Karpas-422 (cell line): ENCODE results near the gene UGGT1. TPM values are rescaled to one million over a fixed set of nuclear protein-coding genes. Genes with fewer than 3 reads are reported as not detected.

ENCODE experiments used
- DNase-seq: peaks from one replicate; pipeline ENCODE4 v3.0.0-alpha.2; 2015
- H2AFZ ChIP-seq: fragments of 200-600 bp; sonication (generic); 2 replicates; pipeline ENCODE4 v1.6.1; 2014; ENCODE audit warnings: antibody characterized with exemption, low read length, mixed read lengths
- H3K27ac ChIP-seq: fragments of 200-600 bp; sonication (generic); 2 replicates; pipeline ENCODE4 v1.5.1; 2014; ENCODE audit warnings: mild to moderate bottlenecking, low read length, moderate library complexity
- H3K27me3 ChIP-seq: fragments of 200-600 bp; sonication (generic); 2 replicates; pipeline ENCODE4 v1.6.1; 2014; ENCODE audit warnings: low read length, mixed read lengths
- H3K36me3 ChIP-seq: fragments of 200-600 bp; sonication (generic); 2 replicates; pipeline ENCODE4 v1.6.1; 2014; ENCODE audit warnings: low read length, mixed read lengths; ENCODE audit not compliant: insufficient read depth
- H3K4me1 ChIP-seq: fragments of 200-600 bp; sonication (generic); 2 replicates; pipeline ENCODE4 v1.6.1; 2014; ENCODE audit warnings: mild to moderate bottlenecking, low read length, mixed read lengths
- H3K4me2 ChIP-seq: fragments of 200-600 bp; sonication (generic); 2 replicates; pipeline ENCODE4 v1.6.1; 2014; ENCODE audit warnings: low read length, low read depth, mild to moderate bottlenecking; ENCODE audit not compliant: poor library complexity, severe bottlenecking
- H3K4me3 ChIP-seq: fragments of 200-600 bp; sonication (generic); 2 replicates; pipeline ENCODE4 v1.5.1; 2014; ENCODE audit warnings: mild to moderate bottlenecking, antibody characterized with exemption, low read length, mixed read lengths
- H3K79me2 ChIP-seq: fragments of 200-600 bp; sonication (generic); 2 replicates; pipeline ENCODE4 v1.6.1; 2014; ENCODE audit warnings: mild to moderate bottlenecking, low read length, mixed read lengths
- H3K9ac ChIP-seq: fragments of 200-600 bp; sonication (generic); 2 replicates; pipeline ENCODE4 v1.6.0; 2014; ENCODE audit warnings: low read length
- H3K9me2 ChIP-seq: fragments of 200-600 bp; sonication (generic), shearing (Covaris generic); replicated peaks from 2 replicates; pipeline ENCODE4 v1.6.0; 2014; ENCODE audit warnings: mild to moderate bottlenecking, low read length, moderate library complexity; ENCODE audit not compliant: insufficient read depth
- H3K9me3 ChIP-seq: fragments of 300-700, 200-600 bp; sonication (generic); 2 replicates; pipeline ENCODE4 v1.6.1; 2014; ENCODE audit warnings: low read length, mixed read lengths
- H4K20me1 ChIP-seq: fragments of 200-600 bp; sonication (generic); 2 replicates; pipeline ENCODE4 v1.6.1; 2014; ENCODE audit warnings: mild to moderate bottlenecking, antibody characterized with exemption, low read length, low read depth; ENCODE audit not compliant: insufficient read depth
- total RNA-seq: library from RNA; depleted of rRNA; stranded (reverse); fragments of >200 nt; shearing (Covaris generic); gene quantifications from 2 replicates; pipeline ENCODE4 v1.2.3, GENCODE V29; 2014; ENCODE audit warnings: low replicate concordance

Gene UGGT1
- total RNA-seq, 1 experiment from 2014 or later, result 59.3 TPM

DNA sequence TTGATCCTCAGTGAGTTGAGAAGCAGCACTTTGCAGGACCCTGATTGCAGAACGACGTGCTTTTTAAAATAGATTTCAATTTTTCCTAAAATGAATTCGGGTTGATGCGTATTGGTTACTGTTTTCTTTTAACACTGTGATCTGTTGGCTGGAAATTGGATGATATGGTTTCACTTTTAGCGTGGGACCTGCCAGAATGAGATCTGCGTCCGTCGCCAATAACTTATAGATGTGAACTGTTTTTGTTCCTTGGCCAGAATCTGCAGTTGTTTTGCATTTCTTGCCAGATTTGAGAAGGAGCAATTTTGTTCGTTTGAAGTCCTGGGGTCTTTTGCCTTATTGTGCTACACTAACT is 703 bp downstream of the UGGT1 start:
- H3K36me3 ChIP-seq, result peaks cover 7% of the 10 kb centered on the region; the same call in 1 of the 2 replicates
- H3K79me2 ChIP-seq, result peaks cover 56% of the 10 kb centered on the region
- H3K9me2 ChIP-seq, result no peaks in the 10 kb centered on the region
- H3K27ac ChIP-seq, result peak overlapping the region; percentile 53
- H3K9ac ChIP-seq, result peak overlapping the region; percentile 94
- peak overlapping the region; percentile 85 for H3K4me3 ChIP-seq
- no peaks in the 10 kb centered on the region for H3K27me3 ChIP-seq
- H3K9me3 ChIP-seq, result no peaks in the 10 kb centered on the region
- H3K4me1 ChIP-seq, result peaks cover 40% of the 10 kb centered on the region
- H3K4me2 ChIP-seq, result peak overlapping the region; percentile 86
- H2AFZ ChIP-seq, result no peak overlapping the region
- peak; percentile 64 for DNase-seq
- no peaks in the 10 kb centered on the region for H4K20me1 ChIP-seq

DNA sequence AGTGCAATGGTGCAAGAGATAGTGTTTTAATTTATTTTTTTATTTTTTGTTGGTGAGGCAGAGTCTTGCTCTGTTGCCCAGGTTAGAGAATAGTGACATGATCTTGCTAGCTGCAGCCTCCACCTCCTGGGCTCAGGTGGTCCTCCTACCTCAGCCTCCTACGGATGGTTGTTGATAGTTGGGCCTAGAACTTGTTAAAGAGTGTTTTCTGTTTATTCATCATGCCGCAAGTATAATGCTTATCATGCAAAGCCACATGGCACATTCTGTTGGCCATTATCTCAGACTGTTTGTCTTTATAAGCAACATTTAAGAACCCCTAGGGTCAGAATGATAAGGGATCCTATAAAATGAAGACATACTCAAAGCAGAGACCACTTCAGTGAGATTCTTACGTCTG is 1.7 kb downstream of the UGGT1 start:
- Histone ChIP-seq H3K4me1 (peaks cover 34% of the 10 kb centered on the region), H3K9me2 (no peaks in the 10 kb centered on the region), H3K36me3 (peaks cover 14% of the 10 kb centered on the region; the same call in 1 of the 2 replicates), H3K4me3 (peak overlapping the region; percentile 85), H3K79me2 (peaks cover 66% of the 10 kb centered on the region), H3K9ac (peak overlapping the region; percentile 51), H4K20me1 (no peaks in the 10 kb centered on the region), H3K4me2 (peak overlapping the region; percentile 86), H2AFZ (no peak overlapping the region), H3K27ac (peak overlapping the region; percentile 53), H3K9me3 (no peaks in the 10 kb centered on the region), H3K27me3 (no peaks in the 10 kb centered on the region)
- no peak for DNase-seq

DNA sequence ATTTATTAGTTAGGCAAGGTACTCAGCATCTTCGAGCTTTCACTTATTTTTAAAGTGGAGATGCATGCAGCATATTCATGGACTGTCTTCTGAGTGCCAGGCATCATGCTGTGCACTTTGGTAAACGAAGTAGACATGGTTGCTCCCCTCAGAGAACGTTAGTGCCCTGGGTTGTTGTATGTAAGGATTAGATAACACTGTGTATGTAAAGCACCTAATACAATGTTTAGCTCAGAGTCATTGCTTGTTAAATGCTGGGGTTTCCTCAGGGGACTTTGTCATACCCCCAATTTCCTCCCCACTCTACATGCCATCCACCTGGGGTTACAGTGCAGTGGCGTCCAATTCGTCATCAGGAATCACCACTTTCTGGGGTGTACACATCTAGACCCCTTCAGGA is 2.8 kb downstream of the UGGT1 start:
- Histone ChIP-seq H3K4me3 (peak overlapping the region; percentile 85; the same call in 1 of the 2 replicates), H3K9me3 (no peaks in the 10 kb centered on the region), H3K4me2 (peak overlapping the region; percentile 86)

DNA sequence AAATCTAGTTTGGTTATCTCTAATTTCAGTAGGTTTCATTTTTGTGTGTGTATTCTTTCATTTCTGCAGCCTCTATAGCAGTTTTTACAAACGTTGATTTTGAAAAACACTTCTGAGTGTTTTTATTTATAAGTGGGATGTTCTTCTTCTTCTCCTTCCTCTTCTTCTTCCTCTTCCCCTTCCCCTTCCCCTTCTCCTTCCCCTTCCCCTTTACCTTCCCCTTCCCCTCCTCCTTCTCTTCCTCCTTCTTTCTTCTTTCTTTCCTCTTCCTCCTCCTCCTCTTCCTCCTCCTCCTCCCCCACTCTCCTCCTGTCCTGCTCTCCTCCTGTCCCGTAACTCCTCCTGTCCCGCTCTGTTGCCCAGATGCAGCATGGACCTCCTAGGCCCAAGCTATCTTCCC is 4.2 kb downstream of the UGGT1 start:
- peak overlapping the region; percentile 48; the same call in 1 of the 2 replicates for H3K27ac ChIP-seq
- no peak overlapping the region for H3K4me3 ChIP-seq
- peaks cover 91% of the 10 kb centered on the region for H3K79me2 ChIP-seq
- H3K36me3 ChIP-seq, result peaks cover 24% of the 10 kb centered on the region; the same call in 1 of the 2 replicates
- DNase-seq, result no peak
- peaks cover 30% of the 10 kb centered on the region for H3K4me1 ChIP-seq
- no peaks in the 10 kb centered on the region for H3K9me2 ChIP-seq
- H2AFZ ChIP-seq, result no peak overlapping the region
- no peaks in the 10 kb centered on the region for H3K27me3 ChIP-seq
- no peaks in the 10 kb centered on the region for H3K9me3 ChIP-seq
- no peaks in the 10 kb centered on the region for H4K20me1 ChIP-seq
- no peak overlapping the region for H3K9ac ChIP-seq
- no peak overlapping the region for H3K4me2 ChIP-seq

More for the DNA sequence above, 2.8 kb downstream of the UGGT1 start:
- peak overlapping the region; percentile 51 for H3K9ac ChIP-seq
- peak overlapping the region; percentile 53 for H3K27ac ChIP-seq
- peaks cover 19% of the 10 kb centered on the region; the same call in 1 of the 2 replicates for H3K36me3 ChIP-seq
- no peak for DNase-seq
- no peaks in the 10 kb centered on the region for H4K20me1 ChIP-seq
- peaks cover 34% of the 10 kb centered on the region for H3K4me1 ChIP-seq
- H3K27me3 ChIP-seq, result no peaks in the 10 kb centered on the region
- no peak overlapping the region for H2AFZ ChIP-seq
- peaks cover 77% of the 10 kb centered on the region for H3K79me2 ChIP-seq
- H3K9me2 ChIP-seq, result no peaks in the 10 kb centered on the region

- DNase-seq, result no peak
These were observed 12.4 kb downstream of the UGGT1 start for GRCh38 chr2:128103407-128103806.

GRCh38 chr2:128105072-128105471 is 14.1 kb downstream of the UGGT1 start:
- Histone ChIP-seq H3K79me2 (peaks cover 73% of the 10 kb centered on the region), H4K20me1 (no peaks in the 10 kb centered on the region), H3K9ac (no peak overlapping the region), H3K36me3 (peaks cover 41% of the 10 kb centered on the region), H3K4me2 (no peak overlapping the region), H3K4me1 (0 out of 2 replicates have a peak, but pooled peaks cover 4% of the 10 kb centered on the region), H3K4me3 (no peak overlapping the region), H2AFZ (no peak overlapping the region), H3K9me2 (no peaks in the 10 kb centered on the region), H3K9me3 (no peaks in the 10 kb centered on the region), H3K27me3 (no peaks in the 10 kb centered on the region), H3K27ac (no peak overlapping the region)
- no peak for DNase-seq

More at GRCh38 chr2:128103407-128103806, 12.4 kb downstream of the UGGT1 start:
- no peak overlapping the region for H3K4me2 ChIP-seq
- peaks cover 77% of the 10 kb centered on the region for H3K79me2 ChIP-seq
- peaks cover 33% of the 10 kb centered on the region; the same call in 1 of the 2 replicates for H3K36me3 ChIP-seq
- H3K9me3 ChIP-seq, result no peaks in the 10 kb centered on the region
- H3K4me1 ChIP-seq, result 0 out of 2 replicates have a peak, but pooled peaks cover 4% of the 10 kb centered on the region
- H3K27me3 ChIP-seq, result no peaks in the 10 kb centered on the region
- no peak overlapping the region for H2AFZ ChIP-seq
- no peak overlapping the region for H3K9ac ChIP-seq
- no peaks in the 10 kb centered on the region for H4K20me1 ChIP-seq
- H3K4me3 ChIP-seq, result no peak overlapping the region
- no peak overlapping the region for H3K27ac ChIP-seq
- H3K9me2 ChIP-seq, result no peaks in the 10 kb centered on the region

DNA sequence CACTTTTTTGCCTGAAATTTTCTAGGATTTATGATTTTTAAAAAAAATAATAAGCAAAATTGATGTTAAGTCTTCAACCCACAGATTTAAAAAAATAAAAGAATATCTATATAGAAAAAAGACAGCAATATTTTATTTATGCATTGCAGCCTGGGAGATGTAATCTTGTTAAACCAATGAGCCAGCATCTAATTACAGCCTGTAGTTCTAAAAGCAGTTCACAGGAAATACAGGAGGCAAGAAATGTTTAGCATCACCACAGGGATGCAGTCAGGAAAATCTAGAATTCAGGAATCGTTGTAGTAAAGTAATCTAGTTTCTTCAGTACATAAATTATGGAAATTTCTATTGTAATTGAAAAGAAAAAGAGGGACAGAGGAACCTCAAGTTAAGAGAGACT is 17.2 kb downstream of the UGGT1 start:
- Histone ChIP-seq H3K4me3 (no peak overlapping the region), H2AFZ (no peak overlapping the region), H4K20me1 (no peaks in the 10 kb centered on the region), H3K36me3 (peaks cover 43% of the 10 kb centered on the region), H3K79me2 (peaks cover 49% of the 10 kb centered on the region), H3K9me2 (no peaks in the 10 kb centered on the region), H3K4me1 (peaks cover 3% of the 10 kb centered on the region), H3K9me3 (no peaks in the 10 kb centered on the region), H3K27ac (no peak overlapping the region), H3K9ac (no peak overlapping the region), H3K4me2 (no peak overlapping the region), H3K27me3 (no peaks in the 10 kb centered on the region)
- no peak for DNase-seq

- Histone ChIP-seq H3K79me2 (peaks cover 40% of the 10 kb centered on the region), H3K27ac (no peak overlapping the region), H3K4me3 (no peak overlapping the region), H3K9me3 (no peaks in the 10 kb centered on the region), H3K4me1 (peaks cover 7% of the 10 kb centered on the region), H3K9ac (no peak overlapping the region), H3K9me2 (no peaks in the 10 kb centered on the region), H2AFZ (no peak overlapping the region), H3K27me3 (no peaks in the 10 kb centered on the region), H3K36me3 (peaks cover 42% of the 10 kb centered on the region), H4K20me1 (no peaks in the 10 kb centered on the region), H3K4me2 (no peak overlapping the region)
- DNase-seq, result no peak
These were observed 18.2 kb downstream of the UGGT1 start for GRCh38 chr2:128109243-128109642.
